ENCODE data around the gene ESRRG. TPM values are rescaled to one million over a fixed set of nuclear protein-coding genes. Genes with fewer than 3 reads are reported as not detected.
A peak's percentile ranks its signal among the peaks of the same experiment; 100 is the strongest.

ESRRG gene
- total RNA-seq, 1 donor from 2014 or later, result 9.6 TPM

DNA sequence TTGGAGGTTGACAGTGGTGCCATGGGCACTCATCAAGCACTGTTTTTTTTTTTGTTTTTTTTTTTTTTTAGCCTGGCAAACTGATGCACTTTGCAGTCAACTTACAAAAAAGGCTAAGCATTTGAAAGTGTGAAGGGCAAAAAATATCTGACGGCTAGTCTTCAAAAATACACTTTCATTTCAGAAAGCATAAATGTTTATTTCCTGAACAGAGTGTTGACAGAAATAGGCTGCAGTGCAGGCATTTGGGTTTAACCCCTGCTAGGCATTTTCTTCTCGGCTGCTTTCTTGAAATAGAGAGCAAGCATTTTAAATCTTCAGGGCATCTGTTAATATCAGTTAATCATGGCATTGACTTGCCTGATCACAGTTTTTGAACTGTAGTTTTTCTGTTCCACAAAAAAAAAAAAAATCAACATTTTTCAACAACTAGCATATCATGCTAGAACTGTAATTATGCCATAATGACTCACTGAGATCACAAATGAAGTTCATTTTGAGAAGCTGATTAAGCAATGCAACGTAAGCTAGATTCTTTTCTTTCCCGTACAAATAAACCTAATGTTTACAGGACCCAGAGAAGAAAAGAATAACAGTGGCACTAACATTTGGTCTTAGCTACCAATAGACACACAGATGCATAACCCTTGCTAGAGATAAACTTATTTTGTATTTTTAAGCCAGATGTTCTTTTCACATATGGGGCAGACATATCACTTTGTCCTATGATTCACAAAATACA is 199.6 kb downstream of the ESRRG start:
- H3K4me3 Mint-ChIP-seq (ENCODE audit: low read depth), result no peak overlapping the region
- H3K4me1 Mint-ChIP-seq (ENCODE audit: low read depth), result peaks cover 10% of the 10 kb centered on the region
- peaks cover 6% of the 10 kb centered on the region for H3K9me3 Mint-ChIP-seq (ENCODE audit: low read depth)
- TF ChIP-seq, protein P1, sequence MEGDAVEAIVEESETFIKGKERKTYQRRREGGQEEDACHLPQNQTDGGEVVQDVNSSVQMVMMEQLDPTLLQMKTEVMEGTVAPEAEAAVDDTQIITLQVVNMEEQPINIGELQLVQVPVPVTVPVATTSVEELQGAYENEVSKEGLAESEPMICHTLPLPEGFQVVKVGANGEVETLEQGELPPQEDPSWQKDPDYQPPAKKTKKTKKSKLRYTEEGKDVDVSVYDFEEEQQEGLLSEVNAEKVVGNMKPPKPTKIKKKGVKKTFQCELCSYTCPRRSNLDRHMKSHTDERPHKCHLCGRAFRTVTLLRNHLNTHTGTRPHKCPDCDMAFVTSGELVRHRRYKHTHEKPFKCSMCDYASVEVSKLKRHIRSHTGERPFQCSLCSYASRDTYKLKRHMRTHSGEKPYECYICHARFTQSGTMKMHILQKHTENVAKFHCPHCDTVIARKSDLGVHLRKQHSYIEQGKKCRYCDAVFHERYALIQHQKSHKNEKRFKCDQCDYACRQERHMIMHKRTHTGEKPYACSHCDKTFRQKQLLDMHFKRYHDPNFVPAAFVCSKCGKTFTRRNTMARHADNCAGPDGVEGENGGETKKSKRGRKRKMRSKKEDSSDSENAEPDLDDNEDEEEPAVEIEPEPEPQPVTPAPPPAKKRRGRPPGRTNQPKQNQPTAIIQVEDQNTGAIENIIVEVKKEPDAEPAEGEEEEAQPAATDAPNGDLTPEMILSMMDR (IDR thresholded peaks at IDR 0.05; ENCODE audit: unreplicated experiment), result no peak
- no peak overlapping the region for H3K27ac Mint-ChIP-seq
- H3K36me3 Mint-ChIP-seq (ENCODE audit: insufficient read depth), result peaks cover 4% of the 10 kb centered on the region
- no peak for DNase-seq (ENCODE audit: low spot score, unreplicated experiment)
- no peaks in the 10 kb centered on the region for H3K27me3 Mint-ChIP-seq

DNA sequence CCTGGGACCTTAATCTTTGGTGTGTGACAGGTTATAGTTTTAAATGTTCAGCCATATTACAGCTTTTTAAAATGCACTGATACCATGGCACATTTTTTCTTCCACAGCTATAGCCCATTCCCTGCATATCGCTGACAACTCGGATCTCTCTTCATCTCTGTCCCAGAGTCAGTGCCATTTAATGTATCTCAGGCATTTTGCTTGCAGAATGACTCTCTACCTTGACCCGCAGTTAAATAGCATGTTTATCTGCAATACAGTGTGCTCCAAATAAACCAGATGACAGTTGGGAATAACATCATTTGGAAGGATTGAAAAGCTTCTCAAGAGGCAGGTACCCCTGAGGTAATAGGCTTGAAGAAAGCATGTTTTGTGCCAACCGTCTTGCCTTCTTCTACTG is 200.2 kb downstream of the ESRRG start:
- no peak for DNase-seq (ENCODE audit: low spot score, unreplicated experiment)
- Mint-ChIP-seq H3K36me3 (ENCODE audit: insufficient read depth) (peaks cover 4% of the 10 kb centered on the region), H3K9me3 (ENCODE audit: low read depth) (peaks cover 6% of the 10 kb centered on the region), H3K4me3 (ENCODE audit: low read depth) (no peak overlapping the region), H3K27ac (peak overlapping the region; percentile 62), H3K27me3 (no peaks in the 10 kb centered on the region), H3K4me1 (ENCODE audit: low read depth) (peaks cover 10% of the 10 kb centered on the region)
- TF ChIP-seq, protein P1 (IDR thresholded peaks at IDR 0.05; ENCODE audit: unreplicated experiment), result no peak

DNA sequence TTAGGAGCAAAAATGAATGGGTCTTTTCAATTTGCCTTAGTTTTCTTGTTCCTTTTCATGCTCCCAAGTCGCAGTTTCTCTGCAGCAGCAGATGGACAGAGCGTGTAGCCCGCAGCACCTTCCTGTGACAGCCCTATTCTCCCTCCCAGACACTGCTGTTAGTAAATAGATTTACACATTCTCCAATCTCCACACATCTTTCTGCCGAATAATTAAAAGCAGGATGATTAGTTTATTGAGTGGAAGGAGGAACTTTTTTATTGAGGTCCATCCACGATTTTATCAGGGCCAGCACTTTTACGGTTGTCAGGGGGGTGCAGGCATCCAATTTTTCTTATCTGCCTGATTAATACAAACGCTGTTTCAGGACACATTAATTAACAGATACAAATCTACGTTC is 201.8 kb downstream of the ESRRG start:
- no peak overlapping the region for H3K27ac Mint-ChIP-seq
- H3K27me3 Mint-ChIP-seq, result no peaks in the 10 kb centered on the region
- DNase-seq (ENCODE audit: low spot score, unreplicated experiment), result no peak
- no peak overlapping the region for H3K4me3 Mint-ChIP-seq (ENCODE audit: low read depth)
- peaks cover 12% of the 10 kb centered on the region for H3K4me1 Mint-ChIP-seq (ENCODE audit: low read depth)
- H3K9me3 Mint-ChIP-seq (ENCODE audit: low read depth), result peaks cover 3% of the 10 kb centered on the region
- TF ChIP-seq, protein P1 (IDR thresholded peaks at IDR 0.05; ENCODE audit: unreplicated experiment), result no peak
- H3K36me3 Mint-ChIP-seq (ENCODE audit: insufficient read depth), result peaks cover 2% of the 10 kb centered on the region

DNA sequence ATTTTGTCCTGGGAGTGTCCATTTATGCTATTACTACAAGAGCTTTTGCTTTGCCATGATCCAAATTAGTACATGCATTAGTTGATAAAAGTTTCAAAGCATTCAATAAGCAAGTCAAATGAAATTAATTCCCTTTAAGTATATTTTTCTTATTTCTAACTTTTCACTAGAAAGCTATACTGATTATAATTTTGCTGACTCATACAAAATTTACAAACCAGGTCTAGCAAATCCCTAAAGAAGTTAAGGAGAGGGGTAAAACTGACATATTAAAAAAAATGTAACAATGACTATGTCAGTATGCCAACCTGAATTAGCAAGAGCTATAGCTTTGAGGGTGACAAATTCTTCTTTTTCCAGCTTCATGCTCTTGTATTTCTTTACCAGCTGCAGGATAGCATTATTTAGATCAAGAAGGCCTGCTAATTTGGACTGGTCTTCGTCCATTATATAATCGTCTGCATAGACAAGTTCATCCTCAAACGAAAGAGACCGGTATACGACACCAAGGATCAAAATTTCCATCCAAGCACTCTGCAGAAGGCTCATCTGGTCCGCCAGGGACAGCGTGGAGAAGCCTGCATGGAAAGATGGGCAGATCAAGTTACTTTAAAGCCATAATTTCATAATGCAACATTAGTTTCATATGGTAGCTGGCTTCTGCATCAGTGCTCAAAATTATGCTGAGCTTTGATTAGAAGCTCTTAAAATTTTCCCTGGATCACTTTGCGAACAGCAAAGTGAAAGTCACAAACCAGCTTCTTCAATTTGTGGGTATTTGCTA is 204.2 kb downstream of the ESRRG start:
- H3K27me3 Mint-ChIP-seq, result no peaks in the 10 kb centered on the region

DNA sequence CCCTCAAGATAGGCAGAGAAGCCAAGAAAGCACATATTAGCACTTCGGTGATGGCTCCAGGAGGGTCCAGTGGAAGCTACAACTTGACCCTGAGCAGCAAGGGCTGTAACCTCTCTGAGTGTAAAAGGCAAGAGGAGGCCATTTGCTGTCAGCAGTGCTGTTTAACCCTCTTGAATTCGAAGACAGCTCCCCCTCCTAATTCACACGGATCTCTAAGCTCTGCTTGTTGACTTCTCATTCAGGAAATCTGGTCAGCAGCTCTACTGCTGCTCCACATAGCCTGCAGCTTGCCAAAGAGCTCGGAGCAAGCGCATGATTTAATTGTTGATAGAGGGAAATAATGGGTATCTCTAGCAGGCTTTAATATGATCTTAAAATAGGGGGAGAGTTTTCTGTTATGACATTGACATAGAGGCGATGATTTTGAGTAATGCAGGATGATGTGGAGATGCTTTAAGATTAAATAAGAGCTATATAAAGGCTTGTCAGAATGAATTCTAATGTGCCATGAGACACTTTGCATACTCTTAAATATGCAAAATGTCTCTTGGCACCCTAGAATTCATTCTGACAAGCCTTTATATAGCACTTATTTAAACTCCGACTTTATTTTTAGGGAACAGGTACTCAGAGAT is 220.6 kb downstream of the ESRRG start:
- DNase-seq (ENCODE audit: low spot score, unreplicated experiment), result no peak
- H3K4me1 Mint-ChIP-seq (ENCODE audit: low read depth), result peaks cover 4% of the 10 kb centered on the region
- H3K9me3 Mint-ChIP-seq (ENCODE audit: low read depth), result peaks cover 3% of the 10 kb centered on the region
- TF ChIP-seq, protein P1 (IDR thresholded peaks at IDR 0.05; ENCODE audit: unreplicated experiment), result no peak
- H3K27me3 Mint-ChIP-seq, result no peaks in the 10 kb centered on the region
- no peak overlapping the region for H3K4me3 Mint-ChIP-seq (ENCODE audit: low read depth)
- H3K27ac Mint-ChIP-seq, result no peak overlapping the region
- H3K36me3 Mint-ChIP-seq (ENCODE audit: insufficient read depth), result peaks cover 5% of the 10 kb centered on the region

More for the DNA sequence above, 204.2 kb downstream of the ESRRG start:
- Mint-ChIP-seq H3K9me3 (ENCODE audit: low read depth) (no peaks in the 10 kb centered on the region), H3K27ac (no peak overlapping the region), H3K4me1 (ENCODE audit: low read depth) (peaks cover 12% of the 10 kb centered on the region), H3K4me3 (ENCODE audit: low read depth) (no peak overlapping the region), H3K36me3 (ENCODE audit: insufficient read depth) (no peaks in the 10 kb centered on the region)
- DNase-seq (ENCODE audit: low spot score, unreplicated experiment), result no peak
- TF ChIP-seq, protein P1 (IDR thresholded peaks at IDR 0.05; ENCODE audit: unreplicated experiment), result no peak
